Measurements from ENCODE around the gene NREP.

GRCh38 chr5:111697215-111697614, 59.8 kb downstream of the NREP start:
- no peak for TF ChIP-seq JUND (IDR thresholded peaks at IDR 0.05)
- TF ChIP-seq CTCF (IDR thresholded peaks at IDR 0.05 in 2 of 3, conservative IDR thresholded peaks at IDR 0.05 in 1 of 3; ENCODE audit: borderline replicate concordance in 1 of 3, insufficient read depth in 1 of 3, low read depth in 2 of 3, low read length in 2 of 3) = no peak
- no peak for TF ChIP-seq EZH2phosphoT487 (IDR thresholded peaks at IDR 0.05; ENCODE audit: borderline replicate concordance)
- no peak for TF ChIP-seq RAD21 (IDR thresholded peaks at IDR 0.05; ENCODE audit: low read depth)
- no peak for TF ChIP-seq POLR2A (IDR thresholded peaks at IDR 0.05; ENCODE audit: borderline replicate concordance, extremely low read depth, insufficient read depth, insufficient read length)
- no peak for TF ChIP-seq POLR2AphosphoS5 (IDR thresholded peaks at IDR 0.05; ENCODE audit: low read depth, low read length)
- TF ChIP-seq EGR1 (IDR thresholded peaks at IDR 0.05; ENCODE audit: low read depth) = no peak
- TF ChIP-seq SP1 (IDR thresholded peaks at IDR 0.05; ENCODE audit: low read depth) = no peak
- TF ChIP-seq CEBPB (IDR thresholded peaks at IDR 0.05; ENCODE audit: low read depth) = no peak
- TF ChIP-seq TCF7L2 (IDR thresholded peaks at IDR 0.05; ENCODE audit: borderline replicate concordance, extremely low read depth, insufficient read depth, insufficient read length) = no peak
